M059J (cell line): ENCODE data around the gene PCDH15. TPM values are rescaled to one million over a fixed set of nuclear protein-coding genes. Genes with fewer than 3 reads are reported as not detected.
A peak's percentile ranks its signal among the peaks of the same experiment; 100 is the strongest.

Source experiments
- DNase-seq: peaks from one replicate; pipeline ENCODE4 v3.0.0-alpha.2; 2012; ENCODE audit warnings: low read depth
- total RNA-seq: library from RNA; depleted of rRNA; stranded (reverse); fragments of >200 nt; shearing (Covaris generic); gene quantifications from 2 replicates; pipeline ENCODE4 v1.2.3, GENCODE V29; 2014; rRNA removed

The PCDH15 gene
- not detected in 2 replicates for total RNA-seq

GRCh38 chr10:54800741-54801421, at the start of gene PCDH15:
PCDH15 (minus strand) TSS chr10:54801231; CDS start chr10:54664262, 136,969 bp downstream.
- peak; percentile 18 for DNase-seq

DNA sequence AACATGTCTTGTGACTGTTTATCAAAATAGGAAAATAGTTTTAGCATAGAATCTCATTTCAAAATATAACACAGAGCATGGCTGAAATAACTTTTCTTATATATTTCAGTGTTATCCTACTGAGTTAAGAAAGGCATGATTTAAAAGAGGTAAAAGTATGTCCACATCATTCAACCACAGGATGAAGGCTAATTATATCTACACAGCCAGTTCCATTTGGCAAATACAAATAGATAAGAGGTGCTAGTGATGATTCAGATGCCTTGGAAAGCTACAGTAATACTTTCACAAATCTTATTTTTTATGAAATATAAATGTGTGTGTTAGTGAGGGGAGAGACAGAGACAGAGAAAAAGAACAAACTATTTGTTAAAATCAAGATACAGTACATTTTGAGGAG, 42.9 kb upstream of the PCDH15 start:
- DNase-seq, result no peak

- no peak for DNase-seq
These were observed 42.1 kb upstream of the PCDH15 start for GRCh38 chr10:54843085-54843646.

DNA sequence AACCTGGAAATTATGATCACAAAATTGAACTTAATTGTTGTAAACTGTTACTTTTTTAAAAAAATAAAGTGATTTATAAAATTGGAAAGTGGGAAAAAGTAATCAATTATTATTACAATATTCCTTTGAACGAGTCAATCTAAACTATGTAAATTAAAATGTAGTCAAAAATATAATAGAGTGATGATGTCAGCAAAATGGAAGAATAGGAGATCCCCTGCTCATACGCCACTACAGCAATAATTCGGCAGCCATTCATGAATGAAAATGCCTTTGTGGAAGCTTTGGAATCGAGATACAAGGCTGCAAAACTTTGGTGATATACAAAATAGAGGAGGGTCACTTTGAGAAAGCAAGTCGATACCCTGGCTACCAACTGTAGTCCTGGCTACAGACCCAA, 36.4 kb upstream of the PCDH15 start:
- DNase-seq, result no peak

GRCh38 chr10:54833029-54833428, 32.0 kb upstream of the PCDH15 start:
- no peak for DNase-seq

DNA sequence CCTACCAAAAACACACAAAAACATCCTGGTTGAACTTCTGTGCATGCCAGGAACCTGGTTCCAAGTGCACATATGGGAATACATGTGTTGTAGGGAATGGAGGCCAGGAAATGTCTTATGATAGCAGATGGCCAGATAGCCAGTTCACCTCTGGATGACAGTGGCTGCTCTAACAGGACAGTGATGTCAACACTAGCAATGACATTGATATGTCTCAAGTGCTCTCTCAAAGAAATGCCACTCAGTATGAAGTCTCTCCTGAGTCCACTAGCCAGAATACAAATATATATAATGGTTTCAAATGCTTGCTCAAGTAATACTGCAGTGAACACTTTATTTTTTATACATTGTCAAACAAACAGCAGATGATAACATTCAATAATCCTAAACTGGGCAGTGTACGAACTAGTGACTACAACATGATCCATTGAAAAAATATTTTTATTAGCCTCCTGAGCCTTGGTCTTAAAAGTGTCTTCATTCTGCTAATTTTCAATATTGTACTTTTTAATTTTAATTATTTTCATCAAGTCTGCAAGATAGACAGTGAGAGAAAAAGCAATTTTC, 26.0 kb upstream of the PCDH15 start:
- no peak for DNase-seq

DNA sequence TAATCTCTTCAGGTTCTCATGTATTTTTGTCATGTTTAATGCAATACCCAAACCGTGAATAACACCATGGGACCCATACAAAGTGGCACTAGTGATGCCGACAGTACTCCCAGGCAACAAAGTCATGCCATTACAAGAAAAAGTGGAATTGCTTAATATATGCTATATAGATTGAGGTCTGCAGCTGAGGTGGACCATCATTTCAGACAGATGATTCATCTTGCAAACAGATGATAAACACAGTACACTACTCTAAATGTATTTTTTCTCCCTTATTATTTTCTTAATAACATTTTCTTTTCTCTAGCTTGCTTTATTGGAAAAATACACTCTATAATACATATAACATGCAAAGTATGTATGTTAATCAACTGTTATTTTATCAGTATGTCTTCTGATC, 14.6 kb upstream of the PCDH15 start:
- no peak for DNase-seq

DNA sequence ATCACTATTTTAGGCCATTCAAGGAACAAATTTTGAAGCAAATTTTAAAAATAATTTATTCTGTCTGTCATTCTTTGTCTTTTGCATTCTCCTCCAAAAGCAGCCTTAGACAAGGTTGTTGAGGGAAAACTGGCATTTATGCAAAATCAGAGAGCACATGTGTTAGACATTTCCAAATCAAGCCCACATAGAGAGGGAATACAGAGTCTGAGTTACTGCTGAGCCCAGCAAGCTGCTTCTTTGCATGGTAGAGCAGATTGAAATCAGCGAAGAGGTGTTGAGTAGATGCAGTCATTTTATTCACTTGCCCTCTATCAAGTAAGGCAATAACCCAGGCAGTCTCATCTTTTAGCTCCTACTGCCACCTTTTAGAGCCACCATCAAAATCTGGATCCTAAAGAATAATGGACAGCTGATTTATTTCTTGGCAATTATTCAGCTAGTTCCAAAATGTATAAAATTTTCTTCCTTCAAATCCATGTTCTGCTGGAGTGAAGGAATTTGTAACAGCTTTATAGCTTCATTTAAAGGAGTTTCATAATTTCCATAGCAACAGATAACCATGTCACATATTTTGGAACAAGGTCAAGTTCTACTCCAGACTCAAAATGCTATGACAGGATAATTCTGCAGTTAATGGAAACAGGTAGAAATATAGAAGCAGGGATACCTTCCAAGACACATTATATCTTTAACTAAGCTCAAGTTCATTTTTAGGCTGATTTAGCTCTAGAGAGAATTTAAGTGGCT, 7.3 kb upstream of the PCDH15 start:
- DNase-seq, result no peak

DNA sequence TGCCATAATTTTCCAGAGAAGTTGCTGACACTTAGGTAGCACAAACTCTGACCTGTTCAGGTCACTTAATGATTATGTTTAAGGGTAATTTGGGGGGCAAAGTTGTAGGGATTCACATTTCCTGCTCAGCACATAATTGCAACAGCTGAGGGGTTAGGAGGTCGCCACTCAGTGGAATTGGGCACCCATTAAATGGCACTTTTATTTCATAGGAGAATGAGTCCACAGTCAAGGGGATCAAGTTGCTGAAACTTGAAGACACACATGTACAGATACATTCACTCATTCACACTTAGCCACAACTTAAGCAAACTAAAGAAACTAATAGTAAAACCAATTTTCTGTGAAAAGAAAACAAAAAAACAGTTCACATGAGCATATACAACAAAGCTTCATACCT, 1.5 kb downstream of the PCDH15 start:
- no peak for DNase-seq

- DNase-seq, result peak; percentile 34
These were observed 3.3 kb downstream of the PCDH15 start for GRCh38 chr10:54797636-54798321.

DNA sequence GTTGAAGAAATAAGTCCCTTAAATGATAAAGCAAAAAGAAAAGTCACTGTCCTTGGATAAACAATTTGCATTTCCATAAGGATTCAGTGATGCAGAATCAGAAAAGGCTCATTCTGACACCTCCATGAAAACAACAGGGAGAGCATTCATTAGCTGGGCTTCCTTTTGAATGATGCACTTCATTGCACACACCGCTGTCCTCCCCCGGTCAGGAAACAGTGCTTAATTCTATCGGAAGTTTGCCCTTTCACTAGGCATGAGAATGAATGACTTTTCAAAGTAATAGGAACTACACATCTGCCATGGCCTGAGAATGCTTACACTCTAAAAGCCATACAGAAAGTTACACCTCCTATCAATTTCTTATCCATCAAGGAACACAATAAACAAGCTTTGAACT, 4.2 kb downstream of the PCDH15 start:
- DNase-seq, result no peak

DNA sequence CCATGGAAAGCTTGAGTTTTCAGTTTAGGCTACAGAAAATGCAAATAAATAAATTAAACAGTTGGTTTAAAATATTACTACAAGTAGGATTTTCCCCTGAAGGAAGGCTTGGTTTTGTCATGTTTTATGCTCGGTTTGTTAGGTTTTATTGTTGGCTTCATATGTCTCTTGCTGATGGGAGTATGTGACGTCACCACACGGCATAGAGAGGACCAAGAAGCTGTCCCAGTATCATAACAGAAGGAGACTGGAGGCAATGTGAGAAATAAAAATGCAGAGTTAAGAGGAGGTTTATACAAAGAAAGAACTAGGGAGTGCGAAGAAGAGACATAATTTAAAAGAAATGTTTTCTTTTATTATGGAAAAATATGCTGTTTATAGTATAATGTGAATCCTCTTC, 24.4 kb downstream of the PCDH15 start:
- no peak for DNase-seq

GRCh38 chr10:54772468-54773122, 28.4 kb downstream of the PCDH15 start:
- no peak for DNase-seq

DNA sequence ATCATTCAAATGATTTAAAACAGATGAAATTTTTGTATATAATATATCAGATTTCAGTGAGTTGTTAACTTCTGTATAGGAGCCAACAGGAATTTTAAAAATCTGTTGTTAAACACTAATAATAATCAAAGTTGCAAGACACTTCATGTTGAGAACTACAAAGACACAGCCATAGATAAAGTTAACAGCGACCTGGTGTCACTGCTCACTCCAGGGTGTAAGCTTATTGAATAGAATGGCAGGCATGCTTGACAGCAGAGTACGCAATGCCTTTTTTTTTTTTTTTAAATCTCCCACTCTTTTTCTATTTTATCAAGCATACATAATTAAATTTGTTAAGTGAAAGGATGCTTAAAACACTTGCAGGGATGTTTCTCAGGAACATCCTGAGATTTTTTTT, 32.0 kb downstream of the PCDH15 start:
- DNase-seq, result no peak

GRCh38 chr10:54758791-54759190, 42.2 kb downstream of the PCDH15 start:
- DNase-seq, result no peak

DNA sequence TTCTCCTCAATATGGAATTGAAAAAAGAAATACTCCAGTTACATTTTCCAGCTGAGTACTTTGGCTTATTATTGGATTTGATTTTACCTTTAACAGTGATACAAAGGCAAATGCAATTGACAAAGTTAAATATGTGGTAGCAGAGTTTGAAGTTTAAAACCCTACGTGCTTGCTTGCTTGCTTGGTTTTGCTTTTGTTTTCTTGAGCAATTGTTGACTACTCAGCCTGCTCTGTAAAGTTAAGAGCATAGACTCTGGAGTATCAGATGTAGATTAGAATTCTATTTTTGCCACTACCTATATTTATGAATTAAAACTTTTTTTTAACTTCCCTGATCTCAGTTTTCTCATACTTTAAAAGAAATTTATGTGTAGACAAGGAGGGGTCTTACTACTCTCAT, 51.4 kb downstream of the PCDH15 start:
- no peak for DNase-seq

GRCh38 chr10:54745436-54745835, 55.6 kb downstream of the PCDH15 start:
- DNase-seq, result no peak

- no peak for DNase-seq
These were observed 58.6 kb downstream of the PCDH15 start for GRCh38 chr10:54742416-54742815.

DNA sequence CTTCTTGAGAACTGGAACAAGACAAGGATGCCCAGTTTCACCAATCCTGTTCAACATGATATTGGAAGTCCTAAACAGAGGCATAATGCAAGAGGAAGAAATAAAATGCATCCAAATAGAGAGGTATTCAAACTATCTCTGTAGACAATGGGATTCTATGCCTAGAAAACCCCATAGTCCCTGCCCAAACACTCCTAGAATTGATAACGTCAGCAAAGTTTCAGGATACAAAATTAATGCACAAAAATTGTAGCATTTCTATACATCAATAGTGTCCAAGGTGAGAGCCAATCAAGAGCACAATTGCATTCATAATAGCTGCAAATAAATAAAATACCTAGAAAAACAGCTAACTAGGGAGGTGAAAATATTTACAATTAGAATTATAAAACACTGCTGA, 72.5 kb downstream of the PCDH15 start:
- no peak for DNase-seq

DNA sequence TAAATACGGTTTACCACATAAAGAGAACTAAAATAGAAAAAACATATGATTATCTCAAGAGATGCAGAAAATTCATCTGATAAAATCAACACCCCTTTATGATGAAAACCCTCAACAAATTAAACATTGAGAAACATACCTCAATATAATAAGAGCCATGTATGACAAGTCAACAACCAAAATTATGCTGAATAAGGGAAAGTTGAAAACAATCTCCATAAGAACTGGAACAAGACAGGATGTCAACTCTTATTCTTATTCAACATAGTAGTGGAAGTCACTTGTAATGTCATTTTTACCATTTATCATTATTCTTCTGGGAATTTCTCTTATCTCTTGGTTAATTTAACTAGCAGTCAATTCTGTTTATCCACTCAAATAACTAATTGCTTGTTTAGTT, 79.0 kb downstream of the PCDH15 start:
- DNase-seq, result no peak

DNA sequence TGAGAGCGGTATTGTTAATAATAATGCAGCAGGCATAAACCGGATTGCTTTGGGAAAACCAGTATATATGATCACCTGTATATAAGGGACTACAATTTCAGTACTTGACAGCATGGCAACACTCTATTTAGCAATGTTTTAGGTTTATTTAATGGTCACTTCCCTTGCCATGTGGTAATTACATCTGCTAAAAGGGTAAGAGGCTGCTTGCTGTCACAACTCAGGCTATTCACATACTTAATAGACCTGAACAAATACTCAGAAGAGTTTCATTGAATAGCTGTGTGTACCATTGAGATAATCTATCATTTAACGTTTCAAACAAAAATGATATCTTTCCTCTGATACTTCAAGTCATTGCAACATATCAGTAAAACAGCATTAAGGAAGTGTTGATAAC, 90.1 kb downstream of the PCDH15 start:
- no peak for DNase-seq

DNA sequence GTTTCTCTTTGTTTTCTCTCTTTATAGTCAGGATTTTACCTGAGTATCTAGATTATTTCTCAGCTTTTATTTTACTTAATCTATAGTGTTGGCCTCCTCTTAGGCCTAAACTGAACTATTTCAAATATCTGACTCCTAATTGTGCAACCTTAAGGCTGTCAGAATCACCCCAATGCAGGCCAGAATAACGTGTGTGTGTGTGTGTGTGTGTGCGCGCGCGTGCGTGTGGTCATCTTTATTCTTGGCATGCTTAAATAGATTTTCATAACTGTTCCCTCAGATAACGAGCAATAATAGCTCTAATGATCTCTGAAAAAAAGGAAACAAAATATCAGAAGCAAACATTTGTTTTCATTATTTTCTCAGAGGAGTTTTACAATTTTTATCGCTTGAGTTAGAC, 92.4 kb downstream of the PCDH15 start:
- DNase-seq, result no peak
